IPS-20b (cell line): ENCODE results near the gene LLGL1.

Experiments used
- H3K27ac ChIP-seq: one replicate; pipeline ENCODE4 v1.5.1; 2013; ENCODE audit warnings: low read length
- H3K27me3 ChIP-seq: 2 replicates; pipeline ENCODE4 v1.6.1; 2013; ENCODE audit warnings: mild to moderate bottlenecking, low read length, inconsistent platforms; ENCODE audit not compliant: insufficient read depth
- H3K36me3 ChIP-seq: 2 replicates; pipeline ENCODE4 v1.6.1; 2013; ENCODE audit warnings: low read depth, mild to moderate bottlenecking, inconsistent platforms, low read length, moderate library complexity; ENCODE audit not compliant: insufficient read depth
- H3K4me1 ChIP-seq: 2 replicates; pipeline ENCODE4 v1.6.1; 2013; ENCODE audit warnings: mild to moderate bottlenecking, control low read depth, inconsistent platforms, low read length, moderate library complexity; ENCODE audit not compliant: insufficient read depth
- H3K4me3 ChIP-seq: 2 replicates; pipeline ENCODE4 v1.5.1; 2013; ENCODE audit warnings: mild to moderate bottlenecking, low read length, inconsistent platforms
- H3K9ac ChIP-seq: 2 replicates; pipeline ENCODE4 v1.6.1; 2013; ENCODE audit warnings: low read depth, mild to moderate bottlenecking, inconsistent platforms, low read length, moderate library complexity
- H3K9me3 ChIP-seq: 2 replicates; pipeline ENCODE4 v1.6.1; 2013; ENCODE audit warnings: mild to moderate bottlenecking, low read depth, low read length, inconsistent platforms; ENCODE audit not compliant: insufficient read depth

Gene LLGL1

GRCh38 chr17:18224053-18224386 lies 1.4 kb upstream of the LLGL1 start:
- no peaks in the 10 kb centered on the region for H3K27me3 ChIP-seq
- no peaks in the 10 kb centered on the region for H3K36me3 ChIP-seq
- no peaks in the 10 kb centered on the region for H3K9me3 ChIP-seq
- peak overlapping the region; percentile 86; the same call in 1 of the 2 replicates for H3K9ac ChIP-seq
- peaks cover 5% of the 10 kb centered on the region; the same call in 1 of the 2 replicates for H3K4me1 ChIP-seq
- H3K4me3 ChIP-seq = peak overlapping the region; percentile 71; the same call in 1 of the 2 replicates
- peak overlapping the region; percentile 75 for H3K27ac ChIP-seq

- peaks cover 5% of the 10 kb centered on the region; the same call in 1 of the 2 replicates for H3K4me1 ChIP-seq
- H3K27ac ChIP-seq = peak overlapping the region; percentile 75
- peak overlapping the region; percentile 71 for H3K4me3 ChIP-seq
- no peaks in the 10 kb centered on the region for H3K27me3 ChIP-seq
- no peaks in the 10 kb centered on the region for H3K36me3 ChIP-seq
- peak overlapping the region; percentile 86 for H3K9ac ChIP-seq
- H3K9me3 ChIP-seq = no peaks in the 10 kb centered on the region
Measured at GRCh38 chr17:18224387-18225120, 881 bp upstream of the LLGL1 start.

GRCh38 chr17:18225642-18226283 lies 328 bp downstream of the LLGL1 start:
- H3K9me3 ChIP-seq = no peaks in the 10 kb centered on the region
- H3K4me1 ChIP-seq = peaks cover 5% of the 10 kb centered on the region; the same call in 1 of the 2 replicates
- H3K27me3 ChIP-seq = no peaks in the 10 kb centered on the region
- H3K4me3 ChIP-seq = peak overlapping the region; percentile 94
- peak overlapping the region; percentile 92 for H3K9ac ChIP-seq
- H3K36me3 ChIP-seq = no peaks in the 10 kb centered on the region
- H3K27ac ChIP-seq = no peak overlapping the region

- no peaks in the 10 kb centered on the region for H3K27me3 ChIP-seq
- H3K36me3 ChIP-seq = no peaks in the 10 kb centered on the region
- peak overlapping the region; percentile 94 for H3K4me3 ChIP-seq
- no peaks in the 10 kb centered on the region for H3K9me3 ChIP-seq
- peak overlapping the region; percentile 92 for H3K9ac ChIP-seq
- peaks cover 5% of the 10 kb centered on the region; the same call in 1 of the 2 replicates for H3K4me1 ChIP-seq
- H3K27ac ChIP-seq = no peak overlapping the region
Measured at GRCh38 chr17:18226284-18226945, 980 bp downstream of the LLGL1 start.

GRCh38 chr17:18227635-18228034 lies 2.2 kb downstream of the LLGL1 start:
- H3K4me1 ChIP-seq = peaks cover 5% of the 10 kb centered on the region; the same call in 1 of the 2 replicates
- no peaks in the 10 kb centered on the region for H3K9me3 ChIP-seq
- H3K27me3 ChIP-seq = no peaks in the 10 kb centered on the region
- no peak overlapping the region for H3K4me3 ChIP-seq
- no peak overlapping the region for H3K9ac ChIP-seq
- H3K27ac ChIP-seq = no peak overlapping the region
- peaks cover 7% of the 10 kb centered on the region; the same call in 1 of the 2 replicates for H3K36me3 ChIP-seq

- H3K36me3 ChIP-seq = peaks cover 13% of the 10 kb centered on the region; the same call in 1 of the 2 replicates
- no peaks in the 10 kb centered on the region for H3K27me3 ChIP-seq
- H3K4me3 ChIP-seq = no peak overlapping the region
- H3K27ac ChIP-seq = no peak overlapping the region
- H3K4me1 ChIP-seq = peaks cover 5% of the 10 kb centered on the region; the same call in 1 of the 2 replicates
- no peaks in the 10 kb centered on the region for H3K9me3 ChIP-seq
- no peak overlapping the region for H3K9ac ChIP-seq
Measured at GRCh38 chr17:18228176-18228682, 2.8 kb downstream of the LLGL1 start.

- Histone ChIP-seq H3K27me3 (no peaks in the 10 kb centered on the region), H3K9ac (no peak overlapping the region), H3K4me3 (no peak overlapping the region), H3K9me3 (no peaks in the 10 kb centered on the region), H3K36me3 (peaks cover 23% of the 10 kb centered on the region), H3K27ac (no peak overlapping the region), H3K4me1 (peaks cover under 1% of the 10 kb centered on the region; the same call in 1 of the 2 replicates)
Measured at GRCh38 chr17:18229254-18229653, 3.8 kb downstream of the LLGL1 start.

- no peaks in the 10 kb centered on the region for H3K27me3 ChIP-seq
- no peak overlapping the region for H3K9ac ChIP-seq
- no peaks in the 10 kb centered on the region; the same call in 1 of the 2 replicates for H3K4me1 ChIP-seq
- H3K4me3 ChIP-seq = no peak overlapping the region
- H3K27ac ChIP-seq = no peak overlapping the region
- H3K36me3 ChIP-seq = peaks cover 28% of the 10 kb centered on the region
- no peaks in the 10 kb centered on the region for H3K9me3 ChIP-seq
Measured at GRCh38 chr17:18229771-18230170, 4.3 kb downstream of the LLGL1 start.

- no peak overlapping the region for H3K27ac ChIP-seq
- no peaks in the 10 kb centered on the region; the same call in 1 of the 2 replicates for H3K4me1 ChIP-seq
- H3K9ac ChIP-seq = peak overlapping the region; percentile 48; the same call in 1 of the 2 replicates
- H3K27me3 ChIP-seq = no peaks in the 10 kb centered on the region
- H3K9me3 ChIP-seq = no peaks in the 10 kb centered on the region
- H3K36me3 ChIP-seq = peaks cover 36% of the 10 kb centered on the region
- H3K4me3 ChIP-seq = no peak overlapping the region
Measured at GRCh38 chr17:18230288-18231141, 5.1 kb downstream of the LLGL1 start.

- Histone ChIP-seq H3K4me1 (no peaks in the 10 kb centered on the region; the same call in 1 of the 2 replicates), H3K27ac (no peak overlapping the region), H3K4me3 (no peak overlapping the region), H3K9me3 (no peaks in the 10 kb centered on the region), H3K36me3 (peaks cover 42% of the 10 kb centered on the region), H3K9ac (0 out of 2 replicates have a peak overlapping the region, but pooled peaks have one; percentile 48), H3K27me3 (no peaks in the 10 kb centered on the region)
Measured at GRCh38 chr17:18231164-18231563, 5.7 kb downstream of the LLGL1 start.
